GM12878 (cell line): ENCODE results near the gene PARM1. TPM values are rescaled to one million over a fixed set of nuclear protein-coding genes. Genes with fewer than 3 reads are reported as not detected.
A peak's percentile ranks its signal among the peaks of the same experiment; 100 is the strongest.

Experiments used
- ATF2 ChIP-seq: IDR thresholded peaks from 2 replicates; pipeline ENCODE4 v1.6.1; 2012; ENCODE audit warnings: low read length, inconsistent platforms
- ATF7 ChIP-seq: fragments of 450-650 bp; IDR thresholded peaks from 2 replicates; pipeline ENCODE4 v1.6.1; 2016; ENCODE audit warnings: low read depth, mild to moderate bottlenecking
- CUX1 ChIP-seq: IDR thresholded peaks from 2 replicates; pipeline ENCODE4 v1.6.1; 2012; ENCODE audit warnings: improper control_type of control experiment, low read depth, low read length; ENCODE audit not compliant: insufficient replicate concordance
- MEF2A ChIP-seq: IDR thresholded peaks from 2 replicates; pipeline ENCODE4 v1.6.1; 2011; ENCODE audit warnings: low read depth, mild to moderate bottlenecking, low read length, moderate library complexity; ENCODE audit not compliant: insufficient read depth
- NBN ChIP-seq: fragments of 450-650 bp; IDR thresholded peaks from 2 replicates; pipeline ENCODE4 v1.6.1; 2016
- POLR2A ChIP-seq: IDR thresholded peaks from 2 replicates; pipeline ENCODE4 v1.6.1; 2011; ENCODE audit warnings: low read depth, mild to moderate bottlenecking, low read length
- RELB ChIP-seq: fragments of 450-650 bp; IDR thresholded peaks from 2 replicates; pipeline ENCODE4 v1.6.1; 2017; ENCODE audit warnings: low read depth, mild to moderate bottlenecking, moderate library complexity
- REST ChIP-seq: IDR thresholded peaks from 2 replicates; pipeline ENCODE4 v1.6.1; 2012; ENCODE audit warnings: mild to moderate bottlenecking, low read depth, low read length
- YBX1 ChIP-seq: fragments of 450-650 bp; IDR thresholded peaks from 2 replicates; pipeline ENCODE4 v1.6.1; 2016; ENCODE audit warnings: antibody characterized with exemption
- polyA plus RNA-seq, 11 experiments: library from polyadenylated mRNA; depleted of rRNA in 4 of 11; unstranded in 6 of 11; stranded (reverse) in 5 of 11; fragments of >200 nt; fragmentation: Nextera tagmentation in 4 of 11; fragmentation: Illumina TruSeq in 1 of 11; extraction: Ambion mirVana in 4 of 11; extraction: Trizol in 1 of 11; gene quantifications; 1 replicate in 1 of 11; 2 replicates in 10 of 11; pipeline versions ENCODE4 v1.2.1 to v1.2.3, GENCODE V29; 2011 to 2016; ENCODE audit warnings: inconsistent platforms in 2 of 11, missing spikeins in 2 of 11, low read depth in 1 of 11
- total RNA-seq, 4 experiments: library from RNA; depleted of rRNA in 3 of 4; stranded (reverse); fragments of >200 nt in 3 of 4; fragmentation: Illumina TruSeq in 1 of 4; extraction: Trizol in 1 of 4; gene quantifications; 2 replicates each; pipeline versions ENCODE4 v1.2.1 to v1.2.3, GENCODE V29; 2013 to 2021

The PARM1 gene
- total and polyA plus RNA-seq, 10 of the 15 experiments (the other 5 are each of a cell fraction or from before 2014, with no cell fraction given): 13.9 to 56.2 (median 41.3) TPM

DNA sequence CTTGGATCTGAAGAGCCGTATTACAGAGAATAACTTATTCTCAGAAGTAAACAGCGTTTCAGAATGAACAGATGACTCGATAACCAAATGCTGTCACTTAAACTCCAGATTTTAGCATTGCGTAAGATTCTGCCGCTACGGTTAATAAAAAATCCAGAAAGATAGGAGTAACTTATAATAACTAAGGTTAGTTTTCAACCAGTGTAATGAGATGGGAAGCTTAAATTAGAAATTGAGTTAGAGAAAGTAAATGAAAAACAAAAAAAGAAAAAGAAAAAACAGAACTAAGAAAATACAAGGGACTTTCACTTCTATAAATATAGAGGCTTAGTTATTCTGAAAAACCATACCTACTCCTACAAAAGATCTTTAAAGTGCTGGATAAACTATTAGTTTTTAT lies 13.1 kb upstream of the PARM1 start (continued):
- TF ChIP-seq REST (no peak), MEF2A (peak; percentile 87), CUX1 (peak; percentile 13), NBN (0 out of 2 replicates have a peak, but pooled peaks have one; percentile 20), RELB (peak; percentile 35; the same call in 1 of the 2 replicates), ATF7 (no peak; the same call in 1 of the 2 replicates), ATF2 (peak; percentile 55), POLR2A (no peak), YBX1 (no peak)
